OCI-LY7 (cell line): ENCODE results near the gene ATP9B. TPM values are rescaled to one million over a fixed set of nuclear protein-coding genes. Genes with fewer than 3 reads are reported as not detected.

Source experiments
- BruUV-seq: library from RNA; stranded (reverse); fragments of 400-500 nt; replicated peaks from 2 replicates; lab custom pipeline; 2021; lab: Mats Ljungman, UMichigan
- CTCF ChIA-PET: fragments of 300-600 bp; sonication (Branson Sonifier 250); formaldehyde crosslinking; loops from one replicate; lab custom pipeline; 2022; ENCODE audit warnings: antibody characterized with exemption; ENCODE audit not compliant: unreplicated experiment; lab: Charles Lee
- POLR2A ChIA-PET: fragments of 300-600 bp; sonication (Branson Sonifier 250); formaldehyde crosslinking; loops from one replicate; lab custom pipeline; 2022; ENCODE audit warnings: antibody characterized with exemption; lab: Charles Lee
- DNase-seq: peaks from one replicate; pipeline ENCODE4 v3.0.0-alpha.2; 2015; ENCODE audit warnings: low spot score
- H2AFZ ChIP-seq: fragments of 200-600 bp; sonication (generic), shearing (Covaris generic); 2 replicates; pipeline ENCODE4 v1.6.1; 2014; ENCODE audit warnings: mild to moderate bottlenecking, antibody characterized with exemption, low read length, moderate library complexity
- H3K27ac ChIP-seq: fragments of 200-600 bp; sonication (generic); 2 replicates; pipeline ENCODE4 v1.5.1; 2014; ENCODE audit warnings: mixed run types, low read depth, mild to moderate bottlenecking, moderate library complexity, low read length, inconsistent platforms; ENCODE audit not compliant: poor library complexity, severe bottlenecking
- H3K36me3 ChIP-seq: fragments of 200-600 bp; sonication (generic); 2 replicates; pipeline ENCODE4 v1.6.1; 2014; ENCODE audit warnings: mild to moderate bottlenecking, antibody characterized with exemption, low read length, moderate library complexity, mixed read lengths; ENCODE audit not compliant: insufficient read depth
- H3K4me1 ChIP-seq: fragments of 200-600 bp; sonication (generic); 2 replicates; pipeline ENCODE4 v1.5.1; 2014; ENCODE audit warnings: mild to moderate bottlenecking, low read length; ENCODE audit not compliant: insufficient read depth, poor library complexity, severe bottlenecking
- H3K4me2 ChIP-seq: fragments of 200-600 bp; sonication (generic); 2 replicates; pipeline ENCODE4 v1.6.1; 2014; ENCODE audit warnings: mild to moderate bottlenecking, low read length
- H3K4me3 ChIP-seq: fragments of 200-600 bp; sonication (generic); 2 replicates; pipeline ENCODE4 v1.5.1; 2014; ENCODE audit warnings: mild to moderate bottlenecking, low read depth, low read length; ENCODE audit not compliant: poor library complexity, severe bottlenecking
- H3K79me2 ChIP-seq: fragments of 200-600 bp; sonication (generic); 2 replicates; pipeline ENCODE4 v1.6.1; 2016; ENCODE audit warnings: low read depth, mild to moderate bottlenecking, low read length, moderate library complexity, mixed read lengths; ENCODE audit not compliant: insufficient read depth
- H3K9me2 ChIP-seq: fragments of 200-600 bp; sonication (generic); 2 replicates; pipeline ENCODE4 v1.6.1; 2016; ENCODE audit warnings: mild to moderate bottlenecking, low read length, mixed read lengths; ENCODE audit not compliant: insufficient read depth
- H3K9me3 ChIP-seq: fragments of 200-600 bp; sonication (generic); 2 replicates; pipeline ENCODE4 v1.6.1; 2014; ENCODE audit warnings: mild to moderate bottlenecking, mixed run types, low read length, mixed read lengths
- H4K20me1 ChIP-seq: fragments of 200-600 bp; sonication (generic); 2 replicates; pipeline ENCODE4 v1.6.1; 2014; ENCODE audit warnings: mild to moderate bottlenecking, antibody characterized with exemption, low read length, moderate library complexity, mixed read lengths; ENCODE audit not compliant: insufficient read depth
- CTCF ChIP-seq: fragments of 200-600 bp; sonication (generic); conservative IDR thresholded peaks from 2 replicates; pipeline ENCODE4 v1.5.1; 2014; ENCODE audit warnings: mild to moderate bottlenecking, antibody characterized with exemption, low read length, moderate library complexity, mixed read lengths
- EZH2phosphoT487 ChIP-seq: fragments of 200-600 bp; sonication (generic); IDR thresholded peaks from 2 replicates; pipeline ENCODE4 v1.6.1; 2018; ENCODE audit warnings: low read depth, borderline replicate concordance, mild to moderate bottlenecking, mixed run types, antibody characterized with exemption, low read length, moderate library complexity, mixed read lengths
- intact Hi-C: fragments of 100-400 bp; cut with micrococcal nuclease; formaldehyde crosslinking; loops from one replicate; pipeline ENCODE4 v1.10.0; 2022; ENCODE audit not compliant: unreplicated experiment
- total RNA-seq, 2 experiments: library from RNA; depleted of rRNA in 1 of 2; stranded (reverse); fragments of >200 nt in 1 of 2; shearing (Covaris generic) in 1 of 2; gene quantifications; 2 replicates each; pipeline ENCODE4 v1.2.3, GENCODE V29; 2014 to 2022

ATP9B gene
- total RNA-seq, 2 experiments from 2014 or later, result 27.1 to 36.4 TPM

DNA sequence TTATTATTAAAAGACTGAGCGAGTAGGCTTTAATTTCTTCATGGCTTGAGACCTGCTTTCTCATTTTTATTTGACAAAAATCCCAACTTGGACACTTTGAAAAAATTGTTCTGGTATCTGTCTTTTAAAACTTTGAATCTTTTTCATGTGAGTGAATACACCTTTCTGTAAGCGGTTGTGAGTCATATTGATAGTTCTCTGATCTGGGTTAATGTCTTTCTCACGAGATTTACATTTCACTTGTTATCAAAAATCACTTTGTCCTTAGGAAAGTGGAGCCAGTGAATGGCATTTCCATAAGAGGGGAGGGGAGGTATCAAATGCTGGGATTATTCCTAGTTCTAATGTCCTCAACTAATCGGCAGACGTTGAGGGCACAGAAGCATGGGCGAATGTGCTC, 36.3 kb downstream of the ATP9B start:
- H3K4me2 ChIP-seq, result no peak overlapping the region
- CTCF ChIA-PET, result no interaction called here
- peaks cover 22% of the 10 kb centered on the region for H3K36me3 ChIP-seq
- no TSS peak for BruUV-seq
- H4K20me1 ChIP-seq, result no peaks in the 10 kb centered on the region
- DNase-seq, result no peak
- H3K27ac ChIP-seq, result no peak overlapping the region
- peaks cover 7% of the 10 kb centered on the region; the same call in 1 of the 2 replicates for H3K79me2 ChIP-seq
- no peaks in the 10 kb centered on the region for H3K9me3 ChIP-seq
- TF ChIP-seq CTCF (no peak), EZH2phosphoT487 (no peak)
- POLR2A ChIA-PET, result interaction anchor here (0.8 kb wide), 1 partner anchor 11 kb away, joined by 3 read pairs; no protein-coding TSS in a partner anchor
- H3K4me1 ChIP-seq, result no peaks in the 10 kb centered on the region
- intact Hi-C loops, result no loop called here
- H3K9me2 ChIP-seq, result no peaks in the 10 kb centered on the region
- no peak overlapping the region for H2AFZ ChIP-seq
- no peak overlapping the region for H3K4me3 ChIP-seq

GRCh38 chr18:79106084-79106483, 36.9 kb downstream of the ATP9B start:
- TF ChIP-seq CTCF, result no peak
- no peak for TF ChIP-seq EZH2phosphoT487
- Histone ChIP-seq H3K4me3 (no peak overlapping the region), H3K9me3 (no peaks in the 10 kb centered on the region), H3K36me3 (peaks cover 16% of the 10 kb centered on the region), H3K79me2 (peaks cover 5% of the 10 kb centered on the region; the same call in 1 of the 2 replicates), H4K20me1 (no peaks in the 10 kb centered on the region), H3K4me2 (no peak overlapping the region), H3K27ac (no peak overlapping the region), H3K9me2 (no peaks in the 10 kb centered on the region), H3K4me1 (no peaks in the 10 kb centered on the region), H2AFZ (no peak overlapping the region)
- no peak for DNase-seq
- CTCF ChIA-PET, result no interaction called here
- no TSS peak for BruUV-seq
- intact Hi-C loops, result no loop called here
- POLR2A ChIA-PET, result interaction anchor here (0.8 kb wide), 1 partner anchor 11 kb away, joined by 3 read pairs; no protein-coding TSS in a partner anchor

DNA sequence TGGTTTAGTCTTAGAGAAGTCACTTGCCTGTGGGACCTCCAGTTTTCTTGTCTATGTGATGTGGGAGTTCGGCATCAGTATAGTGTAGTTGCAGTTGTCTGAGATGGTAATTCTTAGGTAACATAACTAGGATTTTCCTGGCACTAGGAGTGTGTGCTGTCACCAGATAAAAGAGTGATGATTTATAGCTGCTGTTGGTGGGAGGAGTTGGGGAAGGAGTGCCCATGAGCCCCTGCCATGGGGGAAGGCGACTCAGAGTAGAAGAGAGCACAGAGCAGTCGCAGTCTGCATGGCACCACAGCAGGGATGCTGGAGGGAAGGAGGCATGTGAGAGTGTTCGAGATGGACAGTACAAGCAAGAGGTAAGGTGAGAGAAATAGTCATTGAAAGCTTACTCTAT, 38.7 kb downstream of the ATP9B start:
- Histone ChIP-seq H3K4me1 (no peaks in the 10 kb centered on the region), H3K36me3 (peaks cover 4% of the 10 kb centered on the region), H3K9me2 (no peaks in the 10 kb centered on the region), H3K4me3 (no peak overlapping the region), H3K27ac (no peak overlapping the region), H3K79me2 (peaks cover 5% of the 10 kb centered on the region; the same call in 1 of the 2 replicates), H3K9me3 (no peaks in the 10 kb centered on the region), H3K4me2 (no peak overlapping the region), H2AFZ (no peak overlapping the region), H4K20me1 (no peaks in the 10 kb centered on the region)
- no peak for DNase-seq
- TF ChIP-seq EZH2phosphoT487, result no peak
- TF ChIP-seq CTCF, result no peak
- ChIA-PET CTCF (no interaction called here), POLR2A (no interaction called here)
- BruUV-seq, result no TSS peak
- intact Hi-C loops, result no loop called here
